Thyroid gland (tissue), 4 donors: Measurements from ENCODE around the gene FAM83F.

Experiments
- POLR2A ChIP-seq, 2 donors: fragments of 450-650 bp; IDR thresholded peaks; one replicate each; pipeline ENCODE4 v1.6.1; 2017; ENCODE audit warnings: antibody characterized with exemption in 2 of 2, mild to moderate bottlenecking in 2 of 2, moderate library complexity in 1 of 2
- TF ChIP-seq, protein P1 (sequence below), 6 experiments: fragments of 200-600 bp in 3 of 6; fragments of 450-650 bp in 3 of 6; sonication (generic) in 3 of 6; IDR thresholded peaks; one replicate each; pipeline ENCODE4 v1.5.1; 2016 to 2019; ENCODE audit warnings: antibody characterized with exemption in 6 of 6, mild to moderate bottlenecking in 2 of 6, inconsistent platforms in 1 of 6, moderate library complexity in 1 of 6

DNA sequence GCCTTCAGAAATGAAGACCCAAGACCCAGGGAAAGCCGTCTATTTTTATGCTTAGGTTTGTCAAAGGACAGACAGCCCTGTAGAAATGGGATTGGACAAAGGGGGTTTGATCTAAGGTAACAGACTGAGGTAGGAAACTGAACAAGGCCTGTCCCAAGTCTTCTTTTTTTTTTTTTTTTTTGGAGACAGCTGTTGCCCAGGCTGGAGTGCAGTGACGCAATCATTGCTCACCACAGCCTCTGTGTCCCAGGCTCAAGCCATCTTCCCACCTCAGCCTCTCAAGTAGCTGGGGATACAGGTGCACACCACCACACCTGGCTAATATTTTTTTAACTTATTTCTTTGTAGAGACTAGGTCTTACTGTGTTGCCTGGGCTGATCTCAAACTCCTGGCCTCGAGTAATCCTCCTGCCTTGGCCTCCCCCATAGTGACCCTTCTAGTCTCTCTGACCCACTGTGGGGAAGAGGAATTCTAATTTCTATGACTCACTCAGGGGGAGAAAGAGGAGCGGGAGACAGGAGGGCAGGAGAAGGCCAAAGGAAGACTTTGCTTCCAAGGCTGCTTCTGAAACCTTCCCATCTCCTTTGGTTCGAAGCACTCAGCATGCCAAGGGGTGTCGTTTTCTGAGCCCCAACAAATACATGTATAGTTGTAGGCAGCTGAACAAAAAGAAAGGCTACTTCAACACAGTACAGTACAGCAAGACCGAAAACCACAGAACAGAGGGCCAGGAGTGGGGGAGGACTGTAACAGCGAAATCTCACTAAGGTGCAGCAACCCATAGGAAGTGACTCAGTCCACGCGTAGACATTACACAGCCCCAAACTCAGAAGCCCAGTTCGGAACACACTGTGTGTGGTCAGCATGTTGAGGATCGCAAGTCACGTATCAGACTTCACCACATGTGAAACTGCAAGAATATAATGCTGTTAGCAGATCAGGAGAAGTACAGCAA, 33.7 kb upstream of the FAM83F start:
- no peak for TF ChIP-seq POLR2A (IDR thresholded peaks at IDR 0.05)
- TF ChIP-seq, protein P1, sequence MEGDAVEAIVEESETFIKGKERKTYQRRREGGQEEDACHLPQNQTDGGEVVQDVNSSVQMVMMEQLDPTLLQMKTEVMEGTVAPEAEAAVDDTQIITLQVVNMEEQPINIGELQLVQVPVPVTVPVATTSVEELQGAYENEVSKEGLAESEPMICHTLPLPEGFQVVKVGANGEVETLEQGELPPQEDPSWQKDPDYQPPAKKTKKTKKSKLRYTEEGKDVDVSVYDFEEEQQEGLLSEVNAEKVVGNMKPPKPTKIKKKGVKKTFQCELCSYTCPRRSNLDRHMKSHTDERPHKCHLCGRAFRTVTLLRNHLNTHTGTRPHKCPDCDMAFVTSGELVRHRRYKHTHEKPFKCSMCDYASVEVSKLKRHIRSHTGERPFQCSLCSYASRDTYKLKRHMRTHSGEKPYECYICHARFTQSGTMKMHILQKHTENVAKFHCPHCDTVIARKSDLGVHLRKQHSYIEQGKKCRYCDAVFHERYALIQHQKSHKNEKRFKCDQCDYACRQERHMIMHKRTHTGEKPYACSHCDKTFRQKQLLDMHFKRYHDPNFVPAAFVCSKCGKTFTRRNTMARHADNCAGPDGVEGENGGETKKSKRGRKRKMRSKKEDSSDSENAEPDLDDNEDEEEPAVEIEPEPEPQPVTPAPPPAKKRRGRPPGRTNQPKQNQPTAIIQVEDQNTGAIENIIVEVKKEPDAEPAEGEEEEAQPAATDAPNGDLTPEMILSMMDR (IDR thresholded peaks at IDR 0.05): no peak
